B cell (primary cell): Measurements from ENCODE around the gene PHLDB1.

ENCODE experiments used
- EZH2 ChIP-seq: IDR thresholded peaks from 2 replicates; pipeline ENCODE4 v1.6.1; 2012; ENCODE audit warnings: borderline replicate concordance, low read depth, mild to moderate bottlenecking, moderate library complexity, low read length; ENCODE audit not compliant: insufficient read depth, poor library complexity, severe bottlenecking
- TF ChIP-seq, protein P1 (sequence below): fragments of 200-600 bp; IDR thresholded peaks from one replicate; pipeline ENCODE4 v1.8.0; 2022; ENCODE audit warnings: antibody characterized with exemption, mild to moderate bottlenecking

DNA sequence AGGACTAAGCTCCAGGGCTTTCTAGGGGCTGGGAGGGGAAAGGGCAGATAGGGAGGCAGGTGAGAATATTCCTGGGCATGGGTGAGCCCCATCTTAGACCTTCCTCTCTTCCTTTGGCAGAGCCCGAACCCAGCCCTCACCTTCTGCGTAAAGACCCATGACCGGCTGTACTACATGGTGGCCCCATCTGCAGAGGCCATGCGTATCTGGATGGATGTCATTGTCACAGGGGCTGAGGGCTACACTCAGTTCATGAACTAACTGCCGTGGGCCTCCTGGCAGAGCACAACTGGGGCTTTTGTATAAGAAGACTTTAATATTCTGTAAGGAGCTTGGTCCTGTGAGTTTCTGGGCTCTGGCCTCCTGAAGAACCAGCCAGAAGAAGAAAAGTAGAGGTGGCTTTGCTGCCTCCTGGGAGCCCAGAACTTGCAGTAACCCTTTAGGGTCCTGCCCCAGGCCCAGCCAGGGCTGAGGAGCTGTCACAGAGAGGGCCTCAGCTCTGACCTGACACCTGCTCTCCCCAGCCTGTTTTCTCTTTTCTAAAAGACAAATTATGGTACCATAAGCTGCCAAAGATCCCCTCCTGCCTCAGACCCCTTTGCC lies 49.2 kb downstream of the PHLDB1 start:
- TF ChIP-seq, protein P1, sequence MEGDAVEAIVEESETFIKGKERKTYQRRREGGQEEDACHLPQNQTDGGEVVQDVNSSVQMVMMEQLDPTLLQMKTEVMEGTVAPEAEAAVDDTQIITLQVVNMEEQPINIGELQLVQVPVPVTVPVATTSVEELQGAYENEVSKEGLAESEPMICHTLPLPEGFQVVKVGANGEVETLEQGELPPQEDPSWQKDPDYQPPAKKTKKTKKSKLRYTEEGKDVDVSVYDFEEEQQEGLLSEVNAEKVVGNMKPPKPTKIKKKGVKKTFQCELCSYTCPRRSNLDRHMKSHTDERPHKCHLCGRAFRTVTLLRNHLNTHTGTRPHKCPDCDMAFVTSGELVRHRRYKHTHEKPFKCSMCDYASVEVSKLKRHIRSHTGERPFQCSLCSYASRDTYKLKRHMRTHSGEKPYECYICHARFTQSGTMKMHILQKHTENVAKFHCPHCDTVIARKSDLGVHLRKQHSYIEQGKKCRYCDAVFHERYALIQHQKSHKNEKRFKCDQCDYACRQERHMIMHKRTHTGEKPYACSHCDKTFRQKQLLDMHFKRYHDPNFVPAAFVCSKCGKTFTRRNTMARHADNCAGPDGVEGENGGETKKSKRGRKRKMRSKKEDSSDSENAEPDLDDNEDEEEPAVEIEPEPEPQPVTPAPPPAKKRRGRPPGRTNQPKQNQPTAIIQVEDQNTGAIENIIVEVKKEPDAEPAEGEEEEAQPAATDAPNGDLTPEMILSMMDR: no peak
- no peak for TF ChIP-seq EZH2
